ENCODE data around the gene MEG3.

- TF ChIP-seq SP1 (IDR thresholded peaks at IDR 0.05) = no peak
- no peak for TF ChIP-seq HDGF (IDR thresholded peaks at IDR 0.05; ENCODE audit: borderline replicate concordance)
- TF ChIP-seq ZNF384 (IDR thresholded peaks at IDR 0.05) = no peak
- TF ChIP-seq ELF4 (IDR thresholded peaks at IDR 0.05) = no peak
- TF ChIP-seq FOXM1 (IDR thresholded peaks at IDR 0.05; ENCODE audit: borderline replicate concordance) = no peak
- no peak for TF ChIP-seq FOXK2 (IDR thresholded peaks at IDR 0.05)
- TF ChIP-seq NFRKB (IDR thresholded peaks at IDR 0.05) = no peak
- TF ChIP-seq SUZ12 (IDR thresholded peaks at IDR 0.05) = no peak
- no peak for TF ChIP-seq ARNT (IDR thresholded peaks at IDR 0.05)
- no peak for TF ChIP-seq L3MBTL2 (conservative IDR thresholded peaks at IDR 0.05)
These were observed 75.0 kb downstream of the MEG3 start for GRCh38 chr14:100900837-100901390.

All from HEK293T (cell line).